ENCODE data around the gene NISCH.

The NISCH gene

DNA sequence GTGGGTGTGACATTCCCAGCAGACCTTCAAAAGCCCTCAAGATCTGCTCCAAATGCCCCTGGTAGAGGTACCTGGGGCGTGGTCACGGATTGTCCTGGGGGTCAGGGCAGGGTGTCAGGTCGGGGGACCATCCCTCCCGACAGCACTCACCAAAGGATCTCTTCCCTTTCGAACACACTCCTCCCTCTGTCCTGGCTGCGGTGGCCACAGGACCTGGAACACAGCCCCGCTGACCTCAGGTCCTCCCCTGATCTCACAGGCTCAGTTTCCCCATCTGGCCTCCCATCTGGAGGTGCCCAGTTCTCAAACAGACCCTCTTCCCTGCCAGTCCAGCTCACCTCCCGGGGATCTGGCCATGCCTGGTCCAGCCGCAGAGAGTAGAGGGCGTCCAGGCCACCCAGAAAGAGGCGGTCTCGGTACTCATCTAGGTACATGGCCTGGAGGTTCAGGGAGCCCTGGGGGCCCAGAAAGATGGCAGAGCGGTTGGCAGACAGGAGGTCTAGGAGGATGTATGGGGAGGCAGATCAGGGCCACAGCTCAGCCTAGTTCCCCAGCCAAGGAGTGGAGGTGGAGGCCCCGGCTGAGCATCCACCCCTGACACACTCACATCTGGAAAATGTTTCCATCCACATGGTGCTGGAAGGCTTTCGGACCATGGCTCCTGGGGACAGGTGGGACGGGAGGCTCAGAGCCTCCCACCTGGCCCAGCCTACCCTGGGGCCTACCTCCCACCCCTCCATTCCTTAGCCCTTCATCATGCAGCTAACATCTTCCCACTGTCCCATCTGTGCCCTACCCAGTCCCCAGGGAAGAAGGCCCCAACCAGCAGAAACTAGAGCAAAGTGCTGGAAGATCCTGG lies 12.8 kb upstream of the NISCH start:
- TF ChIP-seq CTCF (IDR thresholded peaks at IDR 0.05; ENCODE audit: control insufficient read depth, extremely low read depth, insufficient read depth): no peak
- no peak overlapping the region for H3K4me3 ChIP-seq (ENCODE audit: low read depth, low read length)
- DNase-seq (ENCODE audit: low read depth): no peak

GRCh38 chr3:52443268-52443610 lies 12.2 kb upstream of the NISCH start:
- no peak for TF ChIP-seq CTCF (IDR thresholded peaks at IDR 0.05; ENCODE audit: control insufficient read depth, extremely low read depth, insufficient read depth)
- no peak for DNase-seq (ENCODE audit: low read depth)
- H3K4me3 ChIP-seq (ENCODE audit: low read depth, low read length): no peak overlapping the region

DNA sequence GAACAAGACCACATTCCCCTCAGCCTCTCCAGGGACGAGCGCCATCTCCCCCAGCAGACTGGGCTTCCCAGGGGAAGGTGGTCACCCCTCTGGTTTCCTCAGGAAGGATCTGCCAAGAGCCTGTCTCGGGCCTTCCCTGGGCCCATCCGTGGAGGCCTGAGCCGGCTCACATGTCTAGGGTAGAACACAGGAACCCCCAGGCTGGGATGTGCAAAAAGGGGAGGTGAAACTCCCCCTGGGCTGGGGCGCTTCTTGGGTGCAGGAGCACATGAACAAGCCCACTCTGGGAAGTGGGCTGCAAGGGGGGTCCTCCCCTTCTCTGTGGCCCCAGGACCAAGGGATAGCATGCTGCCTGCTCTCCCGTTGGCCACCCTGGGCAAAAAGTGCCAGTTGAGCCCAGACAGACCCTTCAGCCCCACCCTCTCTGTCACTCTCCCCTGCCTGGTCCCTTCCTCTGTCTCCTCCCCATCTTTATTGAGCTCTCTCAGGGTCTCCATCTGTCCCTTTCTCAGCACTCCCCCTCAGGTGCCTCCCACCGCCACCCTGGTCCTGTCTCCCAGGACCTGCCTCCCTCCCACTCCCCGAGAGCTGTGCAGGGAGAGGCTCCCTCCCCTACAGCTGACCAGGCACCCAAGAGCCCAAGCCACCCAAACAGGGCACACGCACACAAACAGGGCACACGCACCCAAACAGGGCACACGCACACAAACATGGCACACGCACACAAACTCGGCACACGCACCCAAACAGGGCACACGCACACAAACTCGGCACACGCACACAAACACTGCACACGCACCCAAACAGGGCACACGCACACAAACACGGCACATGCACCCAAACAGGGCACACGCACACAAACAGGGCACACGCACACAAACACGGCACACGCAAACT lies 11.4 kb upstream of the NISCH start:
- peak overlapping the region; percentile 55 for H3K4me3 ChIP-seq (ENCODE audit: low read depth, low read length)
- TF ChIP-seq CTCF (IDR thresholded peaks at IDR 0.05; ENCODE audit: control insufficient read depth, extremely low read depth, insufficient read depth): no peak
- no peak for DNase-seq (ENCODE audit: low read depth)

DNA sequence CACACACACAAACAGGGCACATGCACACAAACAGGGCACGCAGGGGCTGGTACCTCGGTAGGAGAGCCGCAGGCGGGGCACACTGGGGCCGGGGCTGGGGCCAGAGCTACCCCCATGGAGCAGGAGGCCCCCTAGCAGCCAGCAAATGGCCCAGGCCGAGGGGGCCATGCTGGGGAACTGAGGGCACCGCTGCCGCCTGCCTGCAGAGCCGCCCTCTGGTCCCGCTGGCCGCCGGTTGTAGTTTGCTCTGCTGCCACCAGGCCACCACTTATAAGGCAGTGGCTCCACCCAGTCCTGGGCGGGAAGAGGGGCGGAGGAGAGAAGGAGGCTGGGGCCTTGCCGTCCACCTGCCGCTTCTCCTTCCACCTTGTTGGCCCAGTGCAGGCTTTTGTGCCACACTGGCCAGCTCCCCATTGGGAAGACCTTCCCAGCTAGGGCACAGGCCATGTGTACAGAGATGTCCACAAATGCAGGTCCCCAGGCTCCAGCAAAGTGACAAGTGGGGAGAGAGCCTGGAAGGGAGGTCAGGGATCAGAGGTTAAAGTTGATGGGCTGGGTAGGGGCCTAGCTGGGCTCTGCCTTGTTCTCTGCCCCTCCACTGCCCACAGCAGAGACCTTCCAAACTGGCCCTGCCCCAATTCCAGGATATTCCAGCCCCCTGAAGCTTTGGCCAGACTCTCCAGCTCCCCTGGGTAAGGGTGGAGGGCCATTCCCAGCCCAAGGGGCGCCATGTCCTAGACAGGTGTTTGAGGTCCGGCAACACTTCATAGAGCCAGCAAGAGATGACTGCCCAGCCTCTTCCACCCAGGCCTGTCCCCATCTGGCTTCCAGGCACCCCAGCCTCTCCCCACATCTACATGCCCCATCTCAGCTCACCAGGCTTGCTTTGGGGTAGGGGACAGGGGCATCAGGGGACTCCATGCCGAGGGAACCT lies 10.3 kb upstream of the NISCH start, which contains the start of gene SEMA3G:
SEMA3G (minus strand) TSS at position 244 of the 934 bp plus-strand sequence; CDS start at position 168, 76 bp downstream.
- peak within 1 kb of the TSS; percentile 55 for H3K4me3 ChIP-seq (ENCODE audit: low read depth, low read length)
- peak; percentile 64 for DNase-seq (ENCODE audit: low read depth)
- TF ChIP-seq CTCF (IDR thresholded peaks at IDR 0.05; ENCODE audit: control insufficient read depth, extremely low read depth, insufficient read depth): peak; percentile 52

GRCh38 chr3:52446042-52446441 lies 9.4 kb upstream of the NISCH start:
- no peak overlapping the region for H3K4me3 ChIP-seq (ENCODE audit: low read depth, low read length)
- no peak for DNase-seq (ENCODE audit: low read depth)
- TF ChIP-seq CTCF (IDR thresholded peaks at IDR 0.05; ENCODE audit: control insufficient read depth, extremely low read depth, insufficient read depth): no peak
